Cardiac muscle cell (in vitro differentiated cells and primary cell): Measurements from ENCODE around the gene FCHO2. TPM values are rescaled to one million over a fixed set of nuclear protein-coding genes. Genes with fewer than 3 reads are reported as not detected.

Source experiments
- DNase-seq, 2 donors: peaks; one replicate each; pipeline versions ENCODE4 v3.0.0 to v3.0.0-alpha.2; 2010 to 2017; ENCODE audit warnings: low read depth in 1 of 2, low spot score in 1 of 2
- H3K27ac ChIP-seq: fragments of 200-600 bp; sonication (generic); 2 replicates; pipeline ENCODE4 v1.5.1; 2016
- H3K27me3 ChIP-seq: fragments of 200-600 bp; sonication (generic); 2 replicates; pipeline ENCODE4 v1.6.0; 2016; ENCODE audit warnings: control low read depth
- H3K36me3 ChIP-seq: fragments of 200-600 bp; sonication (generic); 2 replicates; pipeline ENCODE4 v1.5.1; 2016; ENCODE audit warnings: control low read depth
- H3K4me1 ChIP-seq: fragments of 200-600 bp; sonication (generic); 2 replicates; pipeline ENCODE4 v1.8.1; 2017; ENCODE audit warnings: low read depth, mild to moderate bottlenecking, mixed run types
- H3K4me3 ChIP-seq: fragments of 200-600 bp; sonication (generic); 2 replicates; pipeline ENCODE4 v1.5.1; 2016; ENCODE audit warnings: mild to moderate bottlenecking
- H3K9me3 ChIP-seq: fragments of 200-600 bp; sonication (generic); 2 replicates; pipeline ENCODE4 v1.5.1; 2017; ENCODE audit warnings: low read depth, mild to moderate bottlenecking, control low read depth
- polyA plus RNA-seq: library from polyadenylated mRNA; unstranded; fragments of >200 nt; fragmentation: Nextera tagmentation; extraction: Ambion mirVana; gene quantifications from 2 replicates; pipeline ENCODE4 v1.2.1, GENCODE V29; 2016
- total RNA-seq: library from RNA; depleted of rRNA; stranded (reverse); fragments of >200 nt; gene quantifications from 2 replicates; pipeline ENCODE4 v1.2.3, GENCODE V29; 2016
- TF ChIP-seq, protein P1 (sequence below): IDR thresholded peaks from 2 replicates; pipeline ENCODE4 v1.5.1; 2012; ENCODE audit warnings: low read depth, mild to moderate bottlenecking, low read length

FCHO2 gene
- total and polyA plus RNA-seq, 2 experiments from 2014 or later = 6.9 to 7.5 TPM

- TF ChIP-seq, protein P1, sequence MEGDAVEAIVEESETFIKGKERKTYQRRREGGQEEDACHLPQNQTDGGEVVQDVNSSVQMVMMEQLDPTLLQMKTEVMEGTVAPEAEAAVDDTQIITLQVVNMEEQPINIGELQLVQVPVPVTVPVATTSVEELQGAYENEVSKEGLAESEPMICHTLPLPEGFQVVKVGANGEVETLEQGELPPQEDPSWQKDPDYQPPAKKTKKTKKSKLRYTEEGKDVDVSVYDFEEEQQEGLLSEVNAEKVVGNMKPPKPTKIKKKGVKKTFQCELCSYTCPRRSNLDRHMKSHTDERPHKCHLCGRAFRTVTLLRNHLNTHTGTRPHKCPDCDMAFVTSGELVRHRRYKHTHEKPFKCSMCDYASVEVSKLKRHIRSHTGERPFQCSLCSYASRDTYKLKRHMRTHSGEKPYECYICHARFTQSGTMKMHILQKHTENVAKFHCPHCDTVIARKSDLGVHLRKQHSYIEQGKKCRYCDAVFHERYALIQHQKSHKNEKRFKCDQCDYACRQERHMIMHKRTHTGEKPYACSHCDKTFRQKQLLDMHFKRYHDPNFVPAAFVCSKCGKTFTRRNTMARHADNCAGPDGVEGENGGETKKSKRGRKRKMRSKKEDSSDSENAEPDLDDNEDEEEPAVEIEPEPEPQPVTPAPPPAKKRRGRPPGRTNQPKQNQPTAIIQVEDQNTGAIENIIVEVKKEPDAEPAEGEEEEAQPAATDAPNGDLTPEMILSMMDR = no peak
- H3K27ac ChIP-seq = no peak overlapping the region
- H3K9me3 ChIP-seq = no peaks in the 10 kb centered on the region
- H3K36me3 ChIP-seq = no peaks in the 10 kb centered on the region
- H3K27me3 ChIP-seq = no peaks in the 10 kb centered on the region
- H3K4me3 ChIP-seq = no peak overlapping the region
- H3K4me1 ChIP-seq = peaks cover 5% of the 10 kb centered on the region
- no peak for DNase-seq
Observed at GRCh38 chr5:73132759-73133158, 176.9 kb downstream of the FCHO2 start.

DNA sequence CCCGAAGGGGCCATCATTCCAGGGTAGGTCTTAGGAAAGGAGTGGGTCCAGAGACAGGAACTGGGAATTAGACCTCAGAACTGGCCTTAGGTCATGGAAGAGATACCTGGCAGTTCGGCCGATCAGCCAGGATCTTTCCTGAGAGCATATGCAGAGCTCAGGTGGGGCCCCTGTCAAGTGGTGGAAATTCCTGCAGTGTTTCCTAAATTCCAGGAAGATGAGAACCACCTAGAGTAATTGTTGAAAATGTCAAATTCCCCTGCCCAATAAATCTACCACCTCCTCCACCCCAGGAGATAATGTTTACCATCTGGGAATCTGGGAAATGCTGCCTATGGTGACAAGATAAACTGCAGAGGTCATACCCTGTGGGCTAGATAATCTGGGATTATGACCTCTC is 179.2 kb downstream of the FCHO2 start:
- no peaks in the 10 kb centered on the region for H3K9me3 ChIP-seq
- H3K27ac ChIP-seq = no peak overlapping the region
- no peak overlapping the region for H3K4me3 ChIP-seq
- DNase-seq = no peak
- no peaks in the 10 kb centered on the region for H3K36me3 ChIP-seq
- peaks cover 5% of the 10 kb centered on the region for H3K4me1 ChIP-seq
- H3K27me3 ChIP-seq = no peaks in the 10 kb centered on the region
- TF ChIP-seq, protein P1 = no peak

DNA sequence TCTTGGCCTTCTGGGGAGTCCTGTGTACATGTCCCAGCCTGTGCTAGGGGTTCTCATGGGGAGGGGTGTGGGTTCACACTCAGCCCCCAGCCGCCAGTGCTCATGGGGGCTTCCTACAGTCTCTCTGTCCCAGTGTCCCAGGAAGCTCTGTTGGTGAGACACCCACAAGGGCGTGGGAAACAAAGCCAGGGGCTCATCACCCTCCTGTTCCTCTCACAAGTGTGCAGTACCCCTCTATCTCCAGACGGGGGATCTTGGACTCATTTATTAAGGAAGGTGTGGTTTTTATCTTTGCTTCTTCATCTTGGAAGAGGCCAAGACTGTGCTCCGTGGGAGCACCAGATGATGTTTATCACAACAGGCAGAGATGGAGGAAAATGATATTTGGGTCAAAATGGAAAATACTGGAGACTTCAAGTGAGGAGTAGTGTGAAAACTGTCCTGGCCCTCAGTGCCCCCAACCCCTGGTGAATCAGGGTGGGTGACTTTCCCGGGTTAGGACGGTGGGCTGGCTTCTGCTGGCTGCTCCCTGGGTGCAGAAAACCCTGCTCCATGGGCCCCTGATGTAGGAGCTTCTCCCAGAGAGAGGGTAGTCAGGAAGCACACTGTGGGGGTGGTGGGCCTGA is 179.7 kb downstream of the FCHO2 start:
- H3K4me3 ChIP-seq = no peak overlapping the region
- H3K9me3 ChIP-seq = no peaks in the 10 kb centered on the region
- TF ChIP-seq, protein P1 = peak; percentile 41
- peak in 1 of 2 donors; percentile 32 for DNase-seq
- no peaks in the 10 kb centered on the region for H3K36me3 ChIP-seq
- H3K27me3 ChIP-seq = no peaks in the 10 kb centered on the region
- no peak overlapping the region for H3K27ac ChIP-seq
- peaks cover 5% of the 10 kb centered on the region for H3K4me1 ChIP-seq

GRCh38 chr5:73136055-73136562 is 180.3 kb downstream of the FCHO2 start:
- H3K4me1 ChIP-seq = peaks cover 5% of the 10 kb centered on the region
- H3K9me3 ChIP-seq = no peaks in the 10 kb centered on the region
- H3K36me3 ChIP-seq = no peaks in the 10 kb centered on the region
- no peak overlapping the region for H3K27ac ChIP-seq
- H3K4me3 ChIP-seq = no peak overlapping the region
- DNase-seq = peak; percentile 48 to 62
- TF ChIP-seq, protein P1 = no peak
- no peaks in the 10 kb centered on the region for H3K27me3 ChIP-seq

DNA sequence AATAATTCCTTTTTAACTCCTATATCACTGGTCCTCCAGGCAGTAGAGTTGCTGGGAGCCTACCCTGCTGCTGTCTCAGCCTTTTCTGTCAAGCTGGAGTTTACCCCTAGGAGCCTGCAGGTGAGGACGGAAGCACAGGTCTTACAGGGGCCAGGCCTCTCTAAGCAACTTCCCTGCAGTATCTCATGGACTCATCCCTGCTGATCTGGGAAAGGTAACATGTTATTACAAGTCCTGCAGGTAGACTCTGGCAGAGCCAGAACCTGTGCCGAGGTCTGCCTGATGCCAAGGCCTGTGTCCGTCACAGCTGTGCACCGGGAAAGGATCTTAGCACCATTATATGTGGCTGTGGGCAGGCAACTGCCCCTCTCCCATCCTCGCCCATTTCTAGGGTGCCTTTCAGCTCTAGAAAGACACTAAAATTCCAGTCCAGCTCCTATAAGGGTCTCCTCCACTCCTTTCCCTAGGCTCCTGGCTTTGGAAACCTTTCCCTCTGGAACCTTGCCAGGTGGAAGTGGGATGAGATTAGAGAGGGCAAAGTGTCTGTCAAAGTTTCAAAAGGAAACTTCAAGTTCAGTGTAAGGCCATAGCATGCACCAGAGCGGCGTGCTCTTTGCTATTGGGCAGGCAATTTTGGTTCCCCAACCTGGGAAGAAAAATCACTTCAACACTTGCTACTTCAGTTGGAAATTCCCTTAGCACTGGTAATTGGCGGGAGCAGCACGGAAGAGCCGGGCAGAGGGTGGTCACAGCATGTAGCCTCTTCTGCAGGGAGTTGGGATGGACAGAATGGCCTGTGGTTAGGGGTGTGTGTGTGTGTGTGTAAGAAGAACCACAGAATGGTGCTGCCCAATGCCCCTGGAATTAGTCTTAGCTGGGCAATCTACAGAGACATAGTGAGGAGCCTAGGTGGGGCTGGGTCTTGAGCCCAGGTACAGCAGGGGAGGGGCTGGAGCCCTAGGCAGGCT is 182.0 kb downstream of the FCHO2 start:
- DNase-seq = peak in 1 of 2 donors; percentile 61
- H3K4me1 ChIP-seq = peaks cover 5% of the 10 kb centered on the region
- no peaks in the 10 kb centered on the region for H3K36me3 ChIP-seq

More for the DNA sequence above, 182.0 kb downstream of the FCHO2 start:
- H3K9me3 ChIP-seq = no peaks in the 10 kb centered on the region
- TF ChIP-seq, protein P1 = no peak
- no peaks in the 10 kb centered on the region for H3K27me3 ChIP-seq
- no peak overlapping the region for H3K27ac ChIP-seq
- no peak overlapping the region for H3K4me3 ChIP-seq
